SK-N-SH (cell line): ENCODE measurements around the gene HRH3. TPM values are rescaled to one million over a fixed set of nuclear protein-coding genes. Genes with fewer than 3 reads are reported as not detected.

Experiments used
- CTCF ChIA-PET: fragments of 300-600, 350-600 bp; formaldehyde crosslinking; extraction: SDS; loops from one replicate; lab custom pipeline; 2021; lab: Yijun Ruan, JAX
- POLR2A ChIA-PET: fragments of 350-600 bp; sonication (Branson Sonifier 250); formaldehyde crosslinking; extraction: SDS; loops from one replicate; lab custom pipeline; 2020; ENCODE audit warnings: antibody characterized with exemption, inconsistent platforms; lab: Yijun Ruan, JAX
- DNase-seq: peaks from one replicate; pipeline ENCODE4 v3.0.0; 2012
- H2AFZ ChIP-seq: fragments of 200-600 bp; sonication (generic); 2 replicates; pipeline ENCODE4 v1.8.1; 2016; ENCODE audit warnings: antibody characterized with exemption, mild to moderate bottlenecking, low read depth
- H3F3A ChIP-seq: fragments of 200-600 bp; sonication (generic); replicated peaks from 2 replicates; pipeline ENCODE3; 2016; ENCODE audit warnings: antibody characterized with exemption, mild to moderate bottlenecking; ENCODE audit not compliant: insufficient read depth
- H3K27ac ChIP-seq, 2 experiments: fragments of 200-500 bp in 1 of 2; fragments of 200-600 bp in 1 of 2; sonication (Bioruptor generic) in 1 of 2; sonication (generic), shearing (Covaris generic) in 1 of 2; 2 replicates each; pipeline versions ENCODE4 v1.5.1 to v1.6.1; 2014 to 2016; ENCODE audit warnings: low read depth in 2 of 2, inconsistent platforms in 1 of 2, low read length in 1 of 2, mild to moderate bottlenecking in 1 of 2, mixed read lengths in 1 of 2
- H3K27me3 ChIP-seq: fragments of 200-600 bp; sonication (generic), shearing (Covaris generic); 2 replicates; pipeline ENCODE4 v1.6.1; 2016; ENCODE audit warnings: mixed run types; ENCODE audit not compliant: insufficient read depth
- H3K36me3 ChIP-seq, 2 experiments: fragments of 200-500 bp in 1 of 2; fragments of 200-600 bp in 1 of 2; sonication (Bioruptor generic) in 1 of 2; sonication (generic) in 1 of 2; replicated peaks in 1 of 2; 2 replicates each; pipeline versions ENCODE3 to v1.5.1; 2014 to 2016; ENCODE audit warnings: low read length in 1 of 2, mild to moderate bottlenecking in 1 of 2; ENCODE audit not compliant: insufficient read depth in 2 of 2, control insufficient read depth in 1 of 2
- H3K4me1 ChIP-seq, 2 experiments: fragments of 200-500 bp in 1 of 2; fragments of 200-600 bp in 1 of 2; sonication (Bioruptor generic) in 1 of 2; sonication (generic), shearing (Covaris generic) in 1 of 2; 2 replicates each; pipeline versions ENCODE4 v1.5.1 to v1.6.1; 2014 to 2016; ENCODE audit warnings: low read depth in 1 of 2, low read length in 1 of 2, mixed run types in 1 of 2; ENCODE audit not compliant: insufficient read depth in 2 of 2, control insufficient read depth in 1 of 2
- H3K4me2 ChIP-seq: fragments of 200-600 bp; sonication (generic), shearing (Covaris generic); 2 replicates; pipeline ENCODE4 v1.6.1; 2017; ENCODE audit warnings: mixed run types
- H3K4me3 ChIP-seq, 2 experiments: fragments of 200-500 bp in 1 of 2; fragments of 200-600 bp in 1 of 2; sonication (Bioruptor generic) in 1 of 2; sonication (generic), shearing (Covaris generic) in 1 of 2; 2 replicates each; pipeline versions ENCODE4 v1.5.1 to v1.8.1; 2014 to 2016; ENCODE audit warnings: low read depth in 2 of 2, inconsistent platforms in 1 of 2, low read length in 1 of 2, mild to moderate bottlenecking in 1 of 2, mixed read lengths in 1 of 2, moderate library complexity in 1 of 2
- H3K79me2 ChIP-seq: fragments of 200-600 bp; sonication (generic); 2 replicates; pipeline ENCODE4 v1.8.1; 2017; ENCODE audit warnings: mild to moderate bottlenecking; ENCODE audit not compliant: insufficient read depth
- H3K9ac ChIP-seq: fragments of 200-600 bp; sonication (generic); 2 replicates; pipeline ENCODE4 v1.6.1; 2017; ENCODE audit warnings: mixed run types
- H3K9me2 ChIP-seq: fragments of 200-600 bp; sonication (generic); 2 replicates; pipeline ENCODE4 v1.6.1; 2017; ENCODE audit warnings: mixed run types
- H3K9me3 ChIP-seq: fragments of 200-600 bp; sonication (generic); 2 replicates; pipeline ENCODE4 v1.6.1; 2017; ENCODE audit warnings: mixed run types, mild to moderate bottlenecking, moderate library complexity
- H4K20me1 ChIP-seq: fragments of 200-600 bp; sonication (generic); 2 replicates; pipeline ENCODE4 v1.6.1; 2017; ENCODE audit warnings: mild to moderate bottlenecking, mixed run types; ENCODE audit not compliant: insufficient read depth
- CHD2 ChIP-seq: fragments of 150-350 bp; IDR thresholded peaks from 2 replicates; pipeline ENCODE4 v1.6.1; 2018; ENCODE audit warnings: low read length; ENCODE audit not compliant: partially characterized antibody
- EP300 ChIP-seq, 2 experiments: IDR thresholded peaks; 2 replicates each; pipeline versions ENCODE4 v1.4.0 to v1.6.1; 2012; ENCODE audit warnings: borderline replicate concordance in 1 of 2, low read depth in 1 of 2, low read length in 1 of 2
- EZH2phosphoT487 ChIP-seq: fragments of 200-600 bp; sonication (generic); IDR thresholded peaks from 2 replicates; pipeline ENCODE4 v1.6.1; 2017; ENCODE audit warnings: low read depth, mixed run types, mild to moderate bottlenecking, antibody characterized with exemption, moderate library complexity, borderline replicate concordance
- FOXJ3 ChIP-seq: sonication (generic); formaldehyde crosslinking; IDR thresholded peaks from 2 replicates; pipeline ENCODE4 v1.5.1; 2020; ENCODE audit warnings: mild to moderate bottlenecking, missing genetic modification reagents
- FOXM1 ChIP-seq: IDR thresholded peaks from 2 replicates; pipeline ENCODE4 v1.4.0; 2012; ENCODE audit warnings: low read depth, mild to moderate bottlenecking
- GATA2 ChIP-seq: sonication (generic); formaldehyde crosslinking; IDR thresholded peaks from 2 replicates; pipeline ENCODE4 v1.5.0; 2020; ENCODE audit warnings: mild to moderate bottlenecking, missing genetic modification reagents
- JUND ChIP-seq: IDR thresholded peaks from 2 replicates; pipeline ENCODE4 v1.4.0; 2012
- MEF2A ChIP-seq: IDR thresholded peaks from 2 replicates; pipeline ENCODE4 v1.4.0; 2012; ENCODE audit warnings: low read depth, borderline replicate concordance
- MXI1 ChIP-seq: IDR thresholded peaks from 2 replicates; pipeline ENCODE4 v1.6.1; 2012; ENCODE audit warnings: mild to moderate bottlenecking, low read depth, low read length, improper control_type of control experiment
- PBX3 ChIP-seq: IDR thresholded peaks from 2 replicates; pipeline ENCODE4; 2012
- RAD21 ChIP-seq: IDR thresholded peaks from 2 replicates; pipeline ENCODE4 v1.6.1; 2012; ENCODE audit warnings: mild to moderate bottlenecking, low read length
- REST ChIP-seq: IDR thresholded peaks from 2 replicates; pipeline ENCODE4 v1.6.1; 2012; ENCODE audit warnings: mild to moderate bottlenecking, low read depth, low read length, moderate library complexity
- SMC3 ChIP-seq: IDR thresholded peaks from 2 replicates; pipeline ENCODE4 v1.6.1; 2012; ENCODE audit warnings: low read depth, low read length, improper control_type of control experiment
- TCF12 ChIP-seq: IDR thresholded peaks from 2 replicates; pipeline ENCODE4 v1.4.0; 2012
- TEAD4 ChIP-seq: IDR thresholded peaks from 2 replicates; pipeline ENCODE4 v1.4.0; 2012; ENCODE audit warnings: mild to moderate bottlenecking, borderline replicate concordance; ENCODE audit not compliant: insufficient read depth
- USF2 ChIP-seq: fragments of 150-350 bp; IDR thresholded peaks from 2 replicates; pipeline ENCODE4 v1.6.1; 2017; ENCODE audit warnings: antibody characterized with exemption, low read length, low read depth, borderline replicate concordance
- YY1 ChIP-seq: IDR thresholded peaks from 2 replicates; pipeline ENCODE4 v1.4.0; 2012; ENCODE audit warnings: low read depth, mild to moderate bottlenecking
- ZBTB33 ChIP-seq: IDR thresholded peaks from 2 replicates; pipeline ENCODE4 v1.4.0; 2012; ENCODE audit warnings: low read depth, borderline replicate concordance
- WGBS: methylation state at CpG from one replicate; pipeline ENCODE4 v1.1.6; 2017; ENCODE audit warnings: low lambda C conversion rate; 5-methylcytosine and 5-hydroxymethylcytosine counted together
- polyA plus RNA-seq, 3 experiments: library from polyadenylated mRNA; depleted of rRNA; stranded (reverse); fragments of >200 nt; gene quantifications; 2 replicates each; pipeline ENCODE4 v1.2.3, GENCODE V29; 2012

The HRH3 gene
- polyA plus RNA-seq, 1 of the 3 experiments (the other 2 are of a cell fraction), result 0.02 TPM

GRCh38 chr20:62198496-62198895 lies 21.6 kb downstream of the HRH3 start:
- no peak overlapping the region for H2AFZ ChIP-seq
- H3K9me2 ChIP-seq, result no peaks in the 10 kb centered on the region
- no peaks in the 10 kb centered on the region for H3K79me2 ChIP-seq
- H3K36me3 ChIP-seq, result peaks cover 22 to 60% of the 10 kb centered on the region in 2 experiments
- DNase-seq, result no peak
- TF ChIP-seq CHD2 (no peak), EP300 (IDR thresholded peaks at IDR 0.05; ENCODE audit: borderline replicate concordance in 1 of 2, low read depth in 1 of 2, low read length in 1 of 2) (no peak), TEAD4 (no peak), FOXM1 (no peak), PBX3 (no peak), MXI1 (no peak), SMC3 (no peak), MEF2A (no peak), RAD21 (no peak), JUND (no peak), FOXJ3 (no peak), EZH2phosphoT487 (no peak), YY1 (no peak), GATA2 (CRISPR knock-in tag) (no peak)
- CTCF ChIA-PET, result interaction anchor here (0.9 to 1.8 kb wide), 3 partner anchors 42 to 188 kb away, joined by 3 to 5 read pairs (median 3); no protein-coding TSS in a partner anchor
- H3K4me1 ChIP-seq, result no peaks in the 10 kb centered on the region; a peak in 1 of 4 replicates
- no peaks in the 10 kb centered on the region for H3F3A ChIP-seq
- 95% methylated on average over 17 of the region's 17 CpGs for WGBS
- POLR2A ChIA-PET, result interaction anchor here (0.6 kb wide), 1 partner anchor 26 kb away, joined by 3 read pairs; no protein-coding TSS in a partner anchor
- H3K27ac ChIP-seq, result no peak overlapping the region
- no peaks in the 10 kb centered on the region for H3K27me3 ChIP-seq
- no peak overlapping the region for H3K9ac ChIP-seq
- no peaks in the 10 kb centered on the region for H4K20me1 ChIP-seq
- H3K9me3 ChIP-seq, result no peaks in the 10 kb centered on the region
- H3K4me2 ChIP-seq, result no peak overlapping the region
- no peak overlapping the region for H3K4me3 ChIP-seq

- TF ChIP-seq TCF12, result no peak
- no peak for TF ChIP-seq GATA2 (CRISPR knock-in tag)
- TF ChIP-seq REST, result no peak
- no peak for TF ChIP-seq TEAD4
- TF ChIP-seq USF2, result no peak
- no peak for TF ChIP-seq JUND
- no peak for TF ChIP-seq ZBTB33
- no peak for TF ChIP-seq EP300 (IDR thresholded peaks at IDR 0.05; ENCODE audit: borderline replicate concordance in 1 of 2, low read depth in 1 of 2, low read length in 1 of 2)
- H3K36me3 ChIP-seq, result peaks cover 22 to 60% of the 10 kb centered on the region in 2 experiments
- no peak overlapping the region for H3K4me2 ChIP-seq
- H3F3A ChIP-seq, result no peaks in the 10 kb centered on the region
- H3K27ac ChIP-seq, result no peak overlapping the region
- 98% methylated on average over 14 of the region's 18 CpGs for WGBS
- DNase-seq, result no peak
- H3K27me3 ChIP-seq, result no peaks in the 10 kb centered on the region
- H2AFZ ChIP-seq, result no peak overlapping the region
- no peak overlapping the region for H3K4me3 ChIP-seq
- H3K9me2 ChIP-seq, result no peaks in the 10 kb centered on the region
- H3K4me1 ChIP-seq, result no peaks in the 10 kb centered on the region
- no peak overlapping the region for H3K9ac ChIP-seq
- H3K79me2 ChIP-seq, result no peaks in the 10 kb centered on the region; the same call in 1 of the 2 replicates
- POLR2A ChIA-PET, result interaction anchor here (0.6 kb wide), 1 partner anchor 26 kb away, joined by 3 read pairs; no protein-coding TSS in a partner anchor
- CTCF ChIA-PET, result interaction anchor here (0.7 to 1.8 kb wide), 4 partner anchors 41 to 187 kb away, joined by 3 to 5 read pairs (median 3); no protein-coding TSS in a partner anchor
- no peaks in the 10 kb centered on the region for H3K9me3 ChIP-seq
- no peaks in the 10 kb centered on the region for H4K20me1 ChIP-seq
These were observed 22.3 kb downstream of the HRH3 start for GRCh38 chr20:62197801-62198200.
